Measurements from ENCODE around the gene DLL1. TPM values are rescaled to one million over a fixed set of nuclear protein-coding genes. Genes with fewer than 3 reads are reported as not detected.

The DLL1 gene
- total RNA-seq, 2 donors from 2014 or later: 6.0 to 13.2 TPM

DNA sequence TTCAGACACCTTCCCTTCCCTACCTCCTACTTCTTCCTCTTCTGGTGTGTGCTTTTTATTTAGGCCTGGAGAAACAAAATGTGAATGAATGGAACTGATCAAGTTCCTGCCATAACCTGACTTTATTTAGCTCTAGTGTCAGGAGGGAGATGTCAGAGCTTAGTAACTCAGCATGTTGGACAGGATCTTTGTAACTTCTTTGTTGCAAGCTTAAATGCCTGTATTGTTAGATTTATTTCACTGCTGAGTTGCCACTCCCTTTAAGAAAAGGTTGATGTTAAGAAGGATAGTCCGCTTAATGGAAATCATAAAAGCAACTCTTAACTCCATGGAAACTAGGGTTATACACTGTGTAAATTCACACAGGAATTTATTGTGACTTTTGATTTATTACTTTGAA is 17.9 kb upstream of the DLL1 start:
- no peak for ATAC-seq
- Histone ChIP-seq H3K27ac (no peak overlapping the region), H3K36me3 (replicated peaks in 1 of 2; ENCODE audit: insufficient read depth in 1 of 2, low read depth in 2 of 2) (no peaks in the 10 kb centered on the region), H3K4me1 (peaks cover 47% of the 10 kb centered on the region), H3K4me3 (no peak overlapping the region), H3K9me3 (no peaks in the 10 kb centered on the region), H3K27me3 (no peaks in the 10 kb centered on the region)
- WGBS, 2 donors: 82 to 96% methylated on average over 1 of the region's 1 CpG
- TF ChIP-seq, protein P1, sequence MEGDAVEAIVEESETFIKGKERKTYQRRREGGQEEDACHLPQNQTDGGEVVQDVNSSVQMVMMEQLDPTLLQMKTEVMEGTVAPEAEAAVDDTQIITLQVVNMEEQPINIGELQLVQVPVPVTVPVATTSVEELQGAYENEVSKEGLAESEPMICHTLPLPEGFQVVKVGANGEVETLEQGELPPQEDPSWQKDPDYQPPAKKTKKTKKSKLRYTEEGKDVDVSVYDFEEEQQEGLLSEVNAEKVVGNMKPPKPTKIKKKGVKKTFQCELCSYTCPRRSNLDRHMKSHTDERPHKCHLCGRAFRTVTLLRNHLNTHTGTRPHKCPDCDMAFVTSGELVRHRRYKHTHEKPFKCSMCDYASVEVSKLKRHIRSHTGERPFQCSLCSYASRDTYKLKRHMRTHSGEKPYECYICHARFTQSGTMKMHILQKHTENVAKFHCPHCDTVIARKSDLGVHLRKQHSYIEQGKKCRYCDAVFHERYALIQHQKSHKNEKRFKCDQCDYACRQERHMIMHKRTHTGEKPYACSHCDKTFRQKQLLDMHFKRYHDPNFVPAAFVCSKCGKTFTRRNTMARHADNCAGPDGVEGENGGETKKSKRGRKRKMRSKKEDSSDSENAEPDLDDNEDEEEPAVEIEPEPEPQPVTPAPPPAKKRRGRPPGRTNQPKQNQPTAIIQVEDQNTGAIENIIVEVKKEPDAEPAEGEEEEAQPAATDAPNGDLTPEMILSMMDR (IDR thresholded peaks at IDR 0.05): no peak
- no peak for TF ChIP-seq POLR2A (IDR thresholded peaks at IDR 0.05)
- intact Hi-C loops (cut with DNase I): no loop called here
- no peak for DNase-seq

DNA sequence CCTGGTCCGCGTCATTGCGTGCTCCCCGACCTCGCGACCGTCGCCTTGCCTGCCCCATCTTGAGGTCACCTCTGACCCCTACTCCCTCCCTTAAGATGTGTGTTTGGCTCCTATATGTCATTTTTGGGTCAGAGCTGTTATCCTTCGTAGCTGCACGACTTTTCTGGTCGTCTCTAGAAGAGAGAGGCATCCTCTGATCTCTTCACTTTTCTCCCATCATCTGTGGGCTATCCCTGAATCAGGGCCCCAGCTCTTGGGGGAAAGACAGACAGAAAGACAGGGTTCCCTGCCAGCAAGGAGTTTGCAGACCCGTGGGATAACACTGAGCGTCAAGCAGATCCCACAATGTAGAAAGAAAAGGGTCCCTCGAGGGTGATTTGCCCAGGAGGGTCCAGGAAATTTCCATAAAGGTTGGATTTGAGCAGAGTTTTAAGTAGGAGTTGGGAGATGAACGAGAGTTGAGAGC is 16.2 kb upstream of the DLL1 start:
- peak overlapping the region; percentile 74 to 89 (median 79) for H3K27ac ChIP-seq
- H3K4me3 ChIP-seq: peak overlapping the region; percentile 51 to 89
- no peaks in the 10 kb centered on the region for H3K27me3 ChIP-seq
- DNase-seq (no peak), ATAC-seq (no peak)
- peaks cover 36% of the 10 kb centered on the region for H3K4me1 ChIP-seq
- H3K36me3 ChIP-seq (replicated peaks in 1 of 2; ENCODE audit: insufficient read depth in 1 of 2, low read depth in 2 of 2): no peaks in the 10 kb centered on the region
- intact Hi-C loops (cut with DNase I): no loop called here
- WGBS, 2 donors: 3 to 4% methylated on average over 15 of the region's 15 CpGs
- TF ChIP-seq, protein P1 (IDR thresholded peaks at IDR 0.05): no peak
- no peak for TF ChIP-seq POLR2A (IDR thresholded peaks at IDR 0.05)
- no peaks in the 10 kb centered on the region for H3K9me3 ChIP-seq

DNA sequence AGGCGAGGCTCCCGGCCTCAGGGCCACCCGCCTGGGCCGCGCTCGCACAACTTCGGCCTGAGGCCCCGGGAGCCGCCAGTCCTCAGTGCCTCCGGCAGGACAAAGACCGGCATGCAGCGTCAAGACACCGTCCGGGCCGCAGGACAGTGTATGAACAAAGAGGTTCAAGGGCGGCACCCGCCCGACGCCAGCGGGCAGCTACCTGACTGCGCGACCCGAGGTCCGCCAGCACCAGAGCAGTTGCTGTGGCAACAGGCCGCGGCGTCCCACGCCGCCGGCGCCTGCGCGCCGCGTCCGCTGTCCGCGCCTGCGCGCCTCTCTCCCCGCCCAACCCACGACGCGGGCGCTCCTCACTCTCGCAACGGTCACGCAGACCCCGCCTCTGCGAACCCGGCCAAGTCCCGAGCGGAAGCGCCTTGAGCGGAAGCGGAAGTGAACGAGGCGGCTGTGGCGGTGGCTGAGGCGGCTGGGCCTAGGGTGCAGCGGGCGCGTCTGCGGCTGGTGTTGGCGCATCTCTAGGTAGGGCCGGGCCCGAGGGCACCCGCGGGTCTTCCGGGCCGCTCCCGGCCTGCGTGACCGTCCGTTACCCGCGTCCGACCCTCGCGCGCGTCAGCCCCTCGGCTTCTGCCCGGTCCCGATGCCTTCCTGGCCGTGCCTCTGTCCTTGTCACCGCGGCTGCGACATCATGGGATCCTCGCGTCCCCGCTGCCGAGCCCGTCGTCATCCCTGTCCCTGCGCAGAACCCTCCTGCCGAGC is 15.6 kb upstream of the DLL1 start, which contains the start of gene FAM120B:
TSS of gene FAM120B (plus strand) at position 435 of the 756 bp plus-strand sequence. CDS start 10,633 bp downstream, outside the sequence.
- Histone ChIP-seq H3K27me3 (no peaks in the 10 kb centered on the region), H3K9me3 (no peaks in the 10 kb centered on the region), H3K27ac (peak within 1 kb of the TSS; percentile 74 to 89 (median 79)), H3K4me1 (peaks cover 36% of the 10 kb centered on the region), H3K4me3 (peak within 1 kb of the TSS; percentile 51 to 89), H3K36me3 (replicated peaks in 1 of 2; ENCODE audit: insufficient read depth in 1 of 2, low read depth in 2 of 2) (no peaks in the 10 kb centered on the region)
- WGBS, 2 donors: 0 to 1% methylated on average over 2 to 95 of the region's 97 CpGs
- ATAC-seq: peak; percentile 99
- DNase-seq: peak; percentile 97 to 98 (median 98)
- intact Hi-C loops (cut with DNase I): no loop called here
- TF ChIP-seq POLR2A (IDR thresholded peaks at IDR 0.05): peak; percentile 89 to 90 (median 90)
- TF ChIP-seq, protein P1 (IDR thresholded peaks at IDR 0.05): peak in 1 of 7 experiments; percentile 5

DNA sequence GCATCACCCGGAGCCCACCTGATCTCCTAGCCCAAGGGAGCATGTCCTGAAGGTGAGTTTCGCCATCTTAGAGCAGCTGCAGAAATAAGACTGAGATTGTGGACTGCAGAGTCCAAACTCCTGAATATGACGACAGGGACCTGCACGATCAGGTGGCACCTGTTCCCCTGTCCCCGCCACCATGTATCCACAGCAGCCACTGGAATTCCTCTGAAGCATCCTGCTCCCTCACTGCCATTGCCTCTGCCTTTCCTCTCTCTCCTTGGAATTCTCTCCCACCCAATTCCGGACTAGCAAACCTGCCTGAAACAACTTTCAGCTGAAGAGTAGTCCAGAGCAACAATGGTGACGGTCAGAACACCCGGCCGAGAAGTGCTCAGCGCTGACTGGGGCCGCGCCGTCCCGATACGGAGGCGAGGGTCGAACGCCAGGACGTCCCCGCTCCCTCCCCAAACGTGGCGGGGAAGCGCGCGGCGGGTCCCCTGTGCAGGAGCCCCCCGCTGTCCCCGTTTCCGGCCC is 15.0 kb upstream of the DLL1 start:
- H3K4me1 ChIP-seq: peaks cover 36% of the 10 kb centered on the region
- no peaks in the 10 kb centered on the region for H3K36me3 ChIP-seq (replicated peaks in 1 of 2; ENCODE audit: insufficient read depth in 1 of 2, low read depth in 2 of 2)
- ATAC-seq (peak; percentile 5), DNase-seq (peak in 1 of 4 donors; percentile 21)
- H3K27ac ChIP-seq: peak overlapping the region in 3 of 4 donors; percentile 49 to 89 (median 81)
- peak overlapping the region; percentile 51 to 59 for H3K4me3 ChIP-seq
- TF ChIP-seq, protein P1 (IDR thresholded peaks at IDR 0.05): no peak
- no peak for TF ChIP-seq POLR2A (IDR thresholded peaks at IDR 0.05)
- H3K9me3 ChIP-seq: no peaks in the 10 kb centered on the region
- intact Hi-C loops (cut with DNase I): no loop called here
- 5 to 10% methylated on average over 19 to 25 of the region's 29 CpGs for WGBS, 2 donors
- no peaks in the 10 kb centered on the region for H3K27me3 ChIP-seq

All from body of pancreas (tissue), 4 donors.